WTC11 (cell line): ENCODE measurements around the gene PROM2. TPM values are rescaled to one million over a fixed set of nuclear protein-coding genes. Genes with fewer than 3 reads are reported as not detected.

ENCODE experiments used
- ATAC-seq: fragments of 200-7000 bp; cut with Tn5 transposase; 2 replicates; pipeline ENCODE4 v1.10.0; 2021; ENCODE audit warnings: mild to moderate bottlenecking, moderate library complexity
- CTCF ChIA-PET: fragments of 300-600 bp; sonication (Branson Sonifier 250); formaldehyde crosslinking; loops from one replicate; lab custom pipeline; 2021; ENCODE audit warnings: antibody characterized with exemption; lab: Charles Lee
- POLR2A ChIA-PET: fragments of 350-600 bp; sonication (Branson Sonifier 250); formaldehyde crosslinking; loops from one replicate; lab custom pipeline; 2021; ENCODE audit warnings: antibody characterized with exemption; lab: Charles Lee
- DNase-seq: peaks from one replicate; pipeline ENCODE4 v3.0.0; 2021; ENCODE audit warnings: low spot score
- H3K27ac Mint-ChIP-seq: 2 replicates; pipeline ENCODE4 v1.8.0; 2021; ENCODE audit warnings: mixed read lengths
- H3K27me3 Mint-ChIP-seq: 2 replicates; pipeline ENCODE4 v1.8.0; 2021; ENCODE audit warnings: low read depth, mild to moderate bottlenecking, moderate library complexity, mixed read lengths
- H3K36me3 Mint-ChIP-seq: 2 replicates; pipeline ENCODE4 v1.8.0; 2021; ENCODE audit warnings: mixed read lengths
- H3K4me1 Mint-ChIP-seq: 2 replicates; pipeline ENCODE4 v1.8.0; 2022; ENCODE audit warnings: mixed read lengths
- H3K4me3 Mint-ChIP-seq: 2 replicates; pipeline ENCODE4 v1.8.0; 2021; ENCODE audit warnings: mild to moderate bottlenecking, moderate library complexity, mixed read lengths
- H3K9me3 Mint-ChIP-seq: 2 replicates; pipeline ENCODE4 v1.8.0; 2021; ENCODE audit warnings: mixed read lengths
- ATF1 ChIP-seq: sonication (generic); formaldehyde crosslinking; IDR thresholded peaks from 2 replicates; pipeline ENCODE4 v1.8.1; 2023; ENCODE audit warnings: mild to moderate bottlenecking, moderate library complexity, missing genetic modification reagents
- ATF3 ChIP-seq: sonication (generic); formaldehyde crosslinking; conservative IDR thresholded peaks from 2 replicates; pipeline ENCODE4 v1.8.1; 2022; ENCODE audit warnings: mild to moderate bottlenecking, missing genetic modification reagents
- E2F1 ChIP-seq: sonication (generic); formaldehyde crosslinking; IDR thresholded peaks from 2 replicates; pipeline ENCODE4 v1.8.0; 2022; ENCODE audit warnings: mild to moderate bottlenecking, missing genetic modification reagents
- E2F4 ChIP-seq: sonication (generic); formaldehyde crosslinking; IDR thresholded peaks from 2 replicates; pipeline ENCODE4 v1.8.1; 2022; ENCODE audit warnings: low read depth, mild to moderate bottlenecking, moderate library complexity, missing genetic modification reagents, borderline replicate concordance
- ETV6 ChIP-seq: sonication (generic); formaldehyde crosslinking; IDR thresholded peaks from 2 replicates; pipeline ENCODE4 v1.8.1; 2022; ENCODE audit warnings: mild to moderate bottlenecking, missing genetic modification reagents
- FOXJ3 ChIP-seq: sonication (generic); formaldehyde crosslinking; IDR thresholded peaks from 2 replicates; pipeline ENCODE4 v1.9.0; 2021; ENCODE audit warnings: missing genetic modification reagents, mild to moderate bottlenecking, borderline replicate concordance
- IRF1 ChIP-seq: sonication (generic); formaldehyde crosslinking; IDR thresholded peaks from 2 replicates; pipeline ENCODE4 v1.8.0; 2023; ENCODE audit warnings: missing genetic modification reagents
- KAT7 ChIP-seq: sonication (generic); formaldehyde crosslinking; IDR thresholded peaks from 2 replicates; pipeline ENCODE4 v1.8.1; 2023; ENCODE audit warnings: missing genetic modification reagents, mild to moderate bottlenecking, borderline replicate concordance
- NR3C1 ChIP-seq: sonication (generic); formaldehyde crosslinking; conservative IDR thresholded peaks from 2 replicates; pipeline ENCODE4 v1.8.1; 2023; ENCODE audit warnings: low read depth, mild to moderate bottlenecking, missing genetic modification reagents
- OVOL2 ChIP-seq: fragments of 250-450 bp; sonication (Bioruptor Pico); IDR thresholded peaks from 2 replicates; pipeline ENCODE4 v1.9.0; 2021; ENCODE audit warnings: mild to moderate bottlenecking, borderline replicate concordance
- SMAD3 ChIP-seq: sonication (generic); formaldehyde crosslinking; IDR thresholded peaks from 2 replicates; pipeline ENCODE4 v1.8.0; 2022; ENCODE audit warnings: missing genetic modification reagents, mild to moderate bottlenecking, borderline replicate concordance
- TEAD1 ChIP-seq: sonication (generic); formaldehyde crosslinking; IDR thresholded peaks from 2 replicates; pipeline ENCODE4 v1.8.0; 2022; ENCODE audit warnings: mild to moderate bottlenecking, missing genetic modification reagents
- ZNF423 ChIP-seq: fragments of 250-450 bp; sonication (Bioruptor Pico); IDR thresholded peaks from 2 replicates; pipeline ENCODE4 v2.1.2; 2022; ENCODE audit warnings: mild to moderate bottlenecking, moderate library complexity
- ZNF532 ChIP-seq: fragments of 250-450 bp; sonication (Bioruptor Pico); IDR thresholded peaks from 2 replicates; pipeline ENCODE4 v1.9.0; 2021; ENCODE audit warnings: mild to moderate bottlenecking, borderline replicate concordance
- total RNA-seq: library from RNA; stranded (reverse); gene quantifications from 3 replicates; pipeline ENCODE4 v1.2.3, GENCODE V29; 2021
- TF ChIP-seq, protein P1 (sequence below): sonication (generic); formaldehyde crosslinking; IDR thresholded peaks from 2 replicates; pipeline ENCODE4 v1.8.1; 2022; ENCODE audit warnings: missing genetic modification reagents, borderline replicate concordance
- TF ChIP-seq, protein P2 (sequence below): fragments of 250-450 bp; sonication (Bioruptor Pico); conservative IDR thresholded peaks from 2 replicates; pipeline ENCODE4 v1.9.0; 2021; ENCODE audit warnings: mild to moderate bottlenecking

Gene PROM2
- total RNA-seq, 1 experiment from 2014 or later, result 8.3 TPM

DNA sequence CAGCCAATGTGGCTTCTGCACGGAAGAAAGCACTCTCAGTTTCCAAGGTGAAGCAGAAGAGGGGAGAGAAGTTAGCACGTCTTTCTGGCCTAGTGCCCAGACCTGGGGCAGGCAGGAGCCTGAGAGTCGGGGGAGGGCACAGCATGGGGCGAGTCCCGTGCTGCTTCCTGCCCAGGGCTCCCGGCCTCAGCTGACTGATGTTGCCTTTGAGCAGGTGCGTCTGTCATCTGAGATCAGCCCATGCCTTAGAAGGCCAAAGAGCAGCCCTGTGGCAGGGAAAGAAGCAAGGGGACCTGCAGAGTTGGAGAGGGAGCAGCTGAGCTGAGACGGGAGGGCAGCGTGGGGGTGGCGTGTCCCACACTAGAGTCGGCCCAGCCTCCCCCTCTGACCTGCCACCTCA, 26.2 kb downstream of the PROM2 start:
- ATAC-seq (no peak), DNase-seq (no peak)
- Mint-ChIP-seq H3K36me3 (no peaks in the 10 kb centered on the region), H3K4me3 (no peak overlapping the region), H3K9me3 (no peaks in the 10 kb centered on the region), H3K27ac (no peak overlapping the region), H3K27me3 (no peaks in the 10 kb centered on the region; the same call in 1 of the 2 replicates), H3K4me1 (peaks cover 11% of the 10 kb centered on the region)
- ChIA-PET CTCF (interaction anchor here (3.9 kb wide), 1 partner anchor 23 kb away, joined by 16 read pairs; no protein-coding TSS in a partner anchor), POLR2A (no interaction called here)
- TF ChIP-seq ETV6 (CRISPR knock-in tag) (no peak), NR3C1 (CRISPR knock-in tag) (no peak), ATF3 (CRISPR knock-in tag) (no peak), E2F4 (CRISPR knock-in tag) (no peak)
- TF ChIP-seq, protein P1, sequence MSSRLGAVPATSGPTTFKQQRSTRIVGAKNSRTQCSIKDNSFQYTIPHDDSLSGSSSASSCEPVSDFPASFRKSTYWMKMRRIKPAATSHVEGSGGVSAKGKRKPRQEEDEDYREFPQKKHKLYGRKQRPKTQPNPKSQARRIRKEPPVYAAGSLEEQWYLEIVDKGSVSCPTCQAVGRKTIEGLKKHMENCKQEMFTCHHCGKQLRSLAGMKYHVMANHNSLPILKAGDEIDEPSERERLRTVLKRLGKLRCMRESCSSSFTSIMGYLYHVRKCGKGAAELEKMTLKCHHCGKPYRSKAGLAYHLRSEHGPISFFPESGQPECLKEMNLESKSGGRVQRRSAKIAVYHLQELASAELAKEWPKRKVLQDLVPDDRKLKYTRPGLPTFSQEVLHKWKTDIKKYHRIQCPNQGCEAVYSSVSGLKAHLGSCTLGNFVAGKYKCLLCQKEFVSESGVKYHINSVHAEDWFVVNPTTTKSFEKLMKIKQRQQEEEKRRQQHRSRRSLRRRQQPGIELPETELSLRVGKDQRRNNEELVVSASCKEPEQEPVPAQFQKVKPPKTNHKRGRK (CRISPR knock-in tag), result no peak

DNA sequence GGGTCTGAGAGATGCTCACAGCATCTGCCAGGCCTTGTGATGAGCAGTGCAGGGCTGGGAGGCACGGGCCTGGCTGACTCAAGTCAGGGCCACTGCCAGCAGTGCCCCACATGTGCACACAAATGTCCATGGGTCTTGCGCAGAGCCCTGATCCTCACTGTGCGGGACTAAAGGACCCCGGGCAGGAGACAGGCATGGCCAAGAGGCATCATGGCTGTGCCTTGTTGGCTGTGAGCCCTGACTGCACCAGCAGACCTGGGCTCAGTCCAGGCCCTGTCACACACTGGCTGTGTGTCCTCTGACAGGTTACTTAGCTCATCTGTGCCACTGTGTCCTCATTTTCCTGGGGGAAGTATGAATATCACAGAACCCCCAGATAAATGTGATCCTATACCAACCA, 26.9 kb downstream of the PROM2 start:
- CTCF ChIA-PET, result interaction anchor here (1.9 to 3.9 kb wide), 2 partner anchors 24 to 69 kb away, joined by 8 to 16 read pairs; no protein-coding TSS in a partner anchor
- H3K9me3 Mint-ChIP-seq, result no peaks in the 10 kb centered on the region
- H3K36me3 Mint-ChIP-seq, result no peaks in the 10 kb centered on the region
- no peak overlapping the region for H3K27ac Mint-ChIP-seq
- no peaks in the 10 kb centered on the region; the same call in 1 of the 2 replicates for H3K27me3 Mint-ChIP-seq
- ATAC-seq, result no peak
- peaks cover 11% of the 10 kb centered on the region for H3K4me1 Mint-ChIP-seq
- TF ChIP-seq, protein P1 (CRISPR knock-in tag), result no peak
- TF ChIP-seq TEAD1 (CRISPR knock-in tag) (no peak), ZNF532 (CRISPR knock-in tag) (no peak), KAT7 (CRISPR knock-in tag) (no peak), ZNF423 (no peak), OVOL2 (no peak), FOXJ3 (no peak), SMAD3 (CRISPR knock-in tag) (no peak), ATF1 (CRISPR knock-in tag) (no peak), IRF1 (CRISPR knock-in tag) (no peak), E2F1 (CRISPR knock-in tag) (no peak)
- TF ChIP-seq, protein P2, sequence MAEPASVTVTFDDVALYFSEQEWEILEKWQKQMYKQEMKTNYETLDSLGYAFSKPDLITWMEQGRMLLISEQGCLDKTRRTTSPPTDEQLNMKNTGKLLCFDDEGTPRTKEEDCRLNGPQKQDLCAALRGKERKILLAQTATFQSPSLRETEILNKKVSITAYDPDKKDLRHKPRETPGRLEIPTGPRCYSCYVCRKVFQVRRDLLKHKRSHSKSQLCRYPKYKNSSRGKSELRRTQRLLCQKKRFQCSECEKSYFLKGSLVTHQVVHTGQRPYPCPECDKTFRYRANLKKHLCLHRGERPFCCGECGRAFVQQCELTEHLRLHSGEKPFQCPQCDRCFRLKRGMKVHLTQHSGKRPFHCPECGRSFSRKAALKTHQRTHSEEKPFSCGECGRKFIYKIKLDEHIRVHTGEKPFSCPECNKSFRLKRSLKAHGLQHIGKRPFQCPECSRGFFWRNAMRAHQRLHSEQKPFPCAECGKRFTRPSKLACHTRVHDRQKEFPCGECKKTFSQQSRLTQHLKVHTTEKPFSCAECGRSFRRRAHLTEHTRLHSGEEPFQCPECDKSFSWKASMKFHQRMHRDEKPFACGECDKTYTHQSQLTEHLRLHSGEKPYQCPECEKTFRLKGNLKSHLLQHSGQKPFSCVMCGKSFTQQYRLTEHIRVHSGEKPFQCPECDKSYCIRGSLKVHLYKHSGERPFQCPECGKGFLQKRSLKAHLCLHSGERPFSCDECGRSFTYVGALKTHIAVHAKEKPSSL, result no peak
- TF ChIP-seq, all 79 proteins: peak for 0
- no peak overlapping the region for H3K4me3 Mint-ChIP-seq
- POLR2A ChIA-PET, result no interaction called here
- no peak for DNase-seq
